ENCODE data around the gene TNPO3. TPM values are rescaled to one million over a fixed set of nuclear protein-coding genes. Genes with fewer than 3 reads are reported as not detected.

Gene TNPO3
- polyA plus RNA-seq, 1 of the 3 experiments (the other 2 are of a cell fraction) = 27.8 TPM

GRCh38 chr7:129094501-129094900, 39.6 kb upstream of the TNPO3 start:
- POLR2A ChIA-PET = no interaction called here
- Histone ChIP-seq H3K4me2 (no peak overlapping the region), H3K9me3 (no peaks in the 10 kb centered on the region), H2AFZ (ENCODE audit: low read depth) (no peak overlapping the region), H4K20me1 (ENCODE audit: insufficient read depth) (no peaks in the 10 kb centered on the region), H3K4me1 (ENCODE audit: control insufficient read depth in 1 of 2, insufficient read depth in 2 of 2, low read depth in 1 of 2, low read length in 1 of 2) (no peaks in the 10 kb centered on the region; a peak in 1 of 4 replicates), H3K9ac (no peak overlapping the region), H3K9me2 (no peaks in the 10 kb centered on the region), H3K27me3 (ENCODE audit: insufficient read depth) (peaks cover 5% of the 10 kb centered on the region; the same call in 1 of the 2 replicates), H3K36me3 (replicated peaks in 1 of 2; ENCODE audit: control insufficient read depth in 1 of 2, insufficient read depth in 2 of 2, low read length in 1 of 2) (no peaks in the 10 kb centered on the region), H3K4me3 (ENCODE audit: low read depth in 2 of 2, low read length in 1 of 2) (no peak overlapping the region), H3K79me2 (ENCODE audit: insufficient read depth) (no peaks in the 10 kb centered on the region), H3F3A (replicated peaks; ENCODE audit: insufficient read depth) (no peaks in the 10 kb centered on the region), H3K27ac (ENCODE audit: low read depth in 2 of 2, low read length in 1 of 2) (no peak overlapping the region)
- CTCF ChIA-PET = interaction anchor here (1.0 to 1.9 kb wide), 3 partner anchors 11 to 191 kb away, joined by 4 to 5 read pairs (median 5); no protein-coding TSS in a partner anchor
- 62% methylated on average over 5 of the region's 5 CpGs for WGBS (ENCODE audit: low lambda C conversion rate)
- no peak for TF ChIP-seq USF2 (IDR thresholded peaks at IDR 0.05; ENCODE audit: borderline replicate concordance, low read depth, low read length)
- no peak for TF ChIP-seq NRF1 (IDR thresholded peaks at IDR 0.05; ENCODE audit: low read depth, low read length)
- no peak for TF ChIP-seq MAX (IDR thresholded peaks at IDR 0.05; ENCODE audit: low read depth)
- no peak for TF ChIP-seq NFIC (IDR thresholded peaks at IDR 0.05; ENCODE audit: borderline replicate concordance)
- no peak for TF ChIP-seq POLR2AphosphoS5 (IDR thresholded peaks at IDR 0.05; ENCODE audit: low read depth, low read length)
- TF ChIP-seq FOXM1 (IDR thresholded peaks at IDR 0.05; ENCODE audit: low read depth) = no peak
- TF ChIP-seq GABPA (IDR thresholded peaks at IDR 0.05; ENCODE audit: low read depth) = no peak
- no peak for TF ChIP-seq USF1 (IDR thresholded peaks at IDR 0.05; ENCODE audit: borderline replicate concordance, low read depth)
- no peak for TF ChIP-seq JUND (IDR thresholded peaks at IDR 0.05)
- no peak for TF ChIP-seq EZH2phosphoT487 (IDR thresholded peaks at IDR 0.05; ENCODE audit: borderline replicate concordance, low read depth)
- TF ChIP-seq MEF2A (IDR thresholded peaks at IDR 0.05; ENCODE audit: borderline replicate concordance, low read depth) = no peak
- TF ChIP-seq ELF1 (IDR thresholded peaks at IDR 0.05) = no peak
- no peak for TF ChIP-seq TEAD4 (IDR thresholded peaks at IDR 0.05; ENCODE audit: borderline replicate concordance, insufficient read depth)
- no peak for TF ChIP-seq PBX3 (IDR thresholded peaks at IDR 0.05)
- no peak for TF ChIP-seq CHD2 (IDR thresholded peaks at IDR 0.05; ENCODE audit: low read length, partially characterized antibody)
- TF ChIP-seq FOXJ3 (CRISPR knock-in tag; IDR thresholded peaks at IDR 0.05) = no peak
- no peak for TF ChIP-seq SIN3A (IDR thresholded peaks at IDR 0.05; ENCODE audit: borderline replicate concordance, low read depth, low read length)
- no peak for TF ChIP-seq RFX5 (IDR thresholded peaks at IDR 0.05; ENCODE audit: low read length)
- TF ChIP-seq ZBTB33 (IDR thresholded peaks at IDR 0.05; ENCODE audit: borderline replicate concordance, low read depth) = no peak
- no peak for TF ChIP-seq YY1 (IDR thresholded peaks at IDR 0.05; ENCODE audit: low read depth)
- DNase-seq = no peak

Data from SK-N-SH (cell line).